ENCODE data around the gene ACTN3.

Gene ACTN3

GRCh38 chr11:66548774-66549630 is 2.3 kb downstream of the ACTN3 start:
- TF ChIP-seq CTCF (IDR thresholded peaks at IDR 0.05; ENCODE audit: low read depth, low read length, missing control alignments): no peak
- DNase-seq (ENCODE audit: low read depth): no peak
- no peak overlapping the region for H3K4me3 ChIP-seq (ENCODE audit: low read depth, low read length)

GRCh38 chr11:66549696-66550095 is 3.0 kb downstream of the ACTN3 start:
- DNase-seq (ENCODE audit: low read depth): no peak
- H3K4me3 ChIP-seq (ENCODE audit: low read depth, low read length): no peak overlapping the region
- TF ChIP-seq CTCF (IDR thresholded peaks at IDR 0.05; ENCODE audit: low read depth, low read length, missing control alignments): no peak

GRCh38 chr11:66550887-66551286 is 4.2 kb downstream of the ACTN3 start:
- no peak overlapping the region for H3K4me3 ChIP-seq (ENCODE audit: low read depth, low read length)
- no peak for TF ChIP-seq CTCF (IDR thresholded peaks at IDR 0.05; ENCODE audit: low read depth, low read length, missing control alignments)
- DNase-seq (ENCODE audit: low read depth): no peak

GRCh38 chr11:66554602-66555001 is 7.9 kb downstream of the ACTN3 start:
- TF ChIP-seq CTCF (IDR thresholded peaks at IDR 0.05; ENCODE audit: low read depth, low read length, missing control alignments): no peak
- DNase-seq (ENCODE audit: low read depth): no peak

GRCh38 chr11:66555416-66555815 is 8.7 kb downstream of the ACTN3 start:
- TF ChIP-seq CTCF (IDR thresholded peaks at IDR 0.05; ENCODE audit: low read depth, low read length, missing control alignments): no peak
- DNase-seq (ENCODE audit: low read depth): no peak
- H3K4me3 ChIP-seq (ENCODE audit: low read depth, low read length): no peak overlapping the region

More at GRCh38 chr11:66554602-66555001, 7.9 kb downstream of the ACTN3 start:
- H3K4me3 ChIP-seq (ENCODE audit: low read depth, low read length): no peak overlapping the region

- TF ChIP-seq CTCF (IDR thresholded peaks at IDR 0.05; ENCODE audit: low read depth, low read length, missing control alignments): no peak
- DNase-seq (ENCODE audit: low read depth): no peak
Observed at GRCh38 chr11:66556086-66556485, 9.4 kb downstream of the ACTN3 start.

More at GRCh38 chr11:66556086-66556485, 9.4 kb downstream of the ACTN3 start:
- no peak overlapping the region for H3K4me3 ChIP-seq (ENCODE audit: low read depth, low read length)

Measured in GM12864 (cell line).